GM21423 (cell line): ENCODE measurements around the gene TSHZ2.

Experiments used
- ATAC-seq: cut with Tn5 transposase; IDR thresholded peaks from one replicate; pipeline ENCODE4 v1.9.1; 2021; ENCODE audit warnings: mild to moderate bottlenecking, moderate library complexity; ENCODE audit not compliant: unreplicated experiment

The TSHZ2 gene

GRCh38 chr20:53122853-53123252 is 150.7 kb downstream of the TSHZ2 start:
- ATAC-seq = no peak

- no peak for ATAC-seq
Measured at GRCh38 chr20:53124075-53124551, 152.0 kb downstream of the TSHZ2 start.

GRCh38 chr20:53124803-53125202 is 152.6 kb downstream of the TSHZ2 start:
- ATAC-seq = no peak

GRCh38 chr20:53126185-53126584 is 154.0 kb downstream of the TSHZ2 start:
- no peak for ATAC-seq

- no peak for ATAC-seq
Measured at GRCh38 chr20:53127027-53127426, 154.9 kb downstream of the TSHZ2 start.

GRCh38 chr20:53128004-53128403 is 155.8 kb downstream of the TSHZ2 start:
- no peak for ATAC-seq

- ATAC-seq = no peak
Measured at GRCh38 chr20:53129563-53129962, 157.4 kb downstream of the TSHZ2 start.

- no peak for ATAC-seq
Measured at GRCh38 chr20:53130795-53131194, 158.6 kb downstream of the TSHZ2 start.

GRCh38 chr20:53133125-53133524 is 161.0 kb downstream of the TSHZ2 start:
- ATAC-seq = no peak

GRCh38 chr20:53133628-53134027 is 161.5 kb downstream of the TSHZ2 start:
- no peak for ATAC-seq

GRCh38 chr20:53136473-53136872 is 164.3 kb downstream of the TSHZ2 start:
- ATAC-seq = no peak

- peak; percentile 81 for ATAC-seq
Measured at GRCh38 chr20:53138454-53139262, 166.5 kb downstream of the TSHZ2 start.

- ATAC-seq = no peak
Measured at GRCh38 chr20:53141201-53142050, 169.3 kb downstream of the TSHZ2 start.

- ATAC-seq = no peak
Measured at GRCh38 chr20:53142225-53143127, 170.3 kb downstream of the TSHZ2 start.

- ATAC-seq = no peak
Measured at GRCh38 chr20:53146201-53146891, 174.2 kb downstream of the TSHZ2 start.

- ATAC-seq = no peak
Measured at GRCh38 chr20:53148771-53149147, 176.6 kb downstream of the TSHZ2 start.

GRCh38 chr20:53149148-53149889 is 177.2 kb downstream of the TSHZ2 start:
- no peak for ATAC-seq

GRCh38 chr20:53149890-53150205 is 177.7 kb downstream of the TSHZ2 start:
- no peak for ATAC-seq

GRCh38 chr20:53150532-53150931 is 178.4 kb downstream of the TSHZ2 start:
- no peak for ATAC-seq

GRCh38 chr20:53152228-53152627 is 180.1 kb downstream of the TSHZ2 start:
- no peak for ATAC-seq
